Measurements from ENCODE around the gene KLHL33. TPM values are rescaled to one million over a fixed set of nuclear protein-coding genes. Genes with fewer than 3 reads are reported as not detected.
"Not testable (repeated sequence)": the region's sequence is repeated elsewhere in the genome, so short reads cannot be mapped to it uniquely, and the experiment has no call there.

KLHL33 gene
- polyA plus RNA-seq, 3 donors: 0.04 TPM; not detected in 2

DNA sequence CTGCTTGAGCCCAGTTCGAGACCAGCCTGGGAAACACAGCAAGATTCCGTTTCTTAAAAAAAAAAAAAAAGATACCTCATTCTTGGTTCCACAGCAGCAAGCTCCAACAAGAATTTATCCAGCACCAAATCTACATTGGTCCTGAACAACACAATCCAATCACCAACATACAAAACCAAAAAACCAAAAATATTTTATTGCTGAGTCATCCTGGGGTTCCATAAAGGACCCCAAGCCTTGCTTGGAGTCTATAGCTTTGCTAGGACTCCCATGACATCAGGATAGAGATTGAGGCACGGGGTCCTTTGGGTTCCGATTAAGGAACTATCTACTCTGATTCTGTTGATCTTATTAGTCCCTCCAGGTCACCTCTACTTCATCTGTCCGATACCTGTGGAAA, 10.9 kb upstream of the KLHL33 start:
- peaks cover 61 to 69% of the 10 kb centered on the region in 2 donors for H3K36me3 ChIP-seq (replicated peaks in 1 of 2; ENCODE audit: control insufficient read depth in 1 of 2, insufficient read depth in 2 of 2, low read length in 2 of 2)
- H3K79me2 ChIP-seq (ENCODE audit: insufficient read depth, low read length): peaks cover 2% of the 10 kb centered on the region
- H3K36me3 Mint-ChIP-seq: peaks cover 9 to 30% of the 10 kb centered on the region in 2 donors
- H4K20me1 ChIP-seq (ENCODE audit: insufficient read depth, low read length): no peaks in the 10 kb centered on the region
- H3K27me3 Mint-ChIP-seq (ENCODE audit: low read depth in 3 of 3): peaks cover 0 to 1% (median 0%) of the 10 kb centered on the region in 3 donors
- DNase-seq: no peak
- no peaks in the 10 kb centered on the region for H3K9me3 Mint-ChIP-seq
- H3K9ac ChIP-seq (ENCODE audit: insufficient read depth, low read length, poor library complexity, severe bottlenecking): no peak overlapping the region
- no peak overlapping the region for H3K4me3 Mint-ChIP-seq
- no peak overlapping the region for H3K4me3 ChIP-seq (replicated peaks in 1 of 3; ENCODE audit: low read depth in 2 of 3, low read length in 3 of 3)
- WGBS (ENCODE audit: insufficient coverage): 100% methylated on average over 2 of the region's 5 CpGs
- H3K4me1 Mint-ChIP-seq: peaks cover 9% of the 10 kb centered on the region
- H3K27ac Mint-ChIP-seq: no peak overlapping the region
- TF ChIP-seq, protein P1, sequence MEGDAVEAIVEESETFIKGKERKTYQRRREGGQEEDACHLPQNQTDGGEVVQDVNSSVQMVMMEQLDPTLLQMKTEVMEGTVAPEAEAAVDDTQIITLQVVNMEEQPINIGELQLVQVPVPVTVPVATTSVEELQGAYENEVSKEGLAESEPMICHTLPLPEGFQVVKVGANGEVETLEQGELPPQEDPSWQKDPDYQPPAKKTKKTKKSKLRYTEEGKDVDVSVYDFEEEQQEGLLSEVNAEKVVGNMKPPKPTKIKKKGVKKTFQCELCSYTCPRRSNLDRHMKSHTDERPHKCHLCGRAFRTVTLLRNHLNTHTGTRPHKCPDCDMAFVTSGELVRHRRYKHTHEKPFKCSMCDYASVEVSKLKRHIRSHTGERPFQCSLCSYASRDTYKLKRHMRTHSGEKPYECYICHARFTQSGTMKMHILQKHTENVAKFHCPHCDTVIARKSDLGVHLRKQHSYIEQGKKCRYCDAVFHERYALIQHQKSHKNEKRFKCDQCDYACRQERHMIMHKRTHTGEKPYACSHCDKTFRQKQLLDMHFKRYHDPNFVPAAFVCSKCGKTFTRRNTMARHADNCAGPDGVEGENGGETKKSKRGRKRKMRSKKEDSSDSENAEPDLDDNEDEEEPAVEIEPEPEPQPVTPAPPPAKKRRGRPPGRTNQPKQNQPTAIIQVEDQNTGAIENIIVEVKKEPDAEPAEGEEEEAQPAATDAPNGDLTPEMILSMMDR (IDR thresholded peaks at IDR 0.05): no peak
- peaks cover 16% of the 10 kb centered on the region in 2 donors for H3K4me1 ChIP-seq (ENCODE audit: control insufficient read depth in 1 of 2, insufficient read depth in 2 of 2, low read length in 2 of 2)
- no peaks in the 10 kb centered on the region for H3K9me3 ChIP-seq (replicated peaks in 1 of 2; ENCODE audit: control insufficient read depth in 1 of 2, insufficient read depth in 1 of 2, low read length in 2 of 2)
- H3K27ac ChIP-seq (ENCODE audit: low read depth in 1 of 2, low read length in 2 of 2): no peak overlapping the region
- intact Hi-C loops (cut with micrococcal nuclease): no loop called here
- H2AFZ ChIP-seq (ENCODE audit: insufficient read depth, low read depth, low read length, poor library complexity, severe bottlenecking): no peak overlapping the region
- no peaks in the 10 kb centered on the region for H3K27me3 ChIP-seq (ENCODE audit: control insufficient read depth in 2 of 2, insufficient read depth in 2 of 2, low read length in 2 of 2)
- no peak overlapping the region for H3K4me2 ChIP-seq (replicated peaks; ENCODE audit: extremely low read depth, low read length, poor library complexity, severe bottlenecking)

GRCh38 chr14:20443650-20444049, 7.7 kb upstream of the KLHL33 start:
- H3K4me3 Mint-ChIP-seq; H3K4me2 ChIP-seq (replicated peaks; ENCODE audit: extremely low read depth, low read length, poor library complexity, severe bottlenecking); H4K20me1 ChIP-seq (ENCODE audit: insufficient read depth, low read length); H3K27me3 Mint-ChIP-seq (ENCODE audit: low read depth in 3 of 3); H3K27me3 ChIP-seq (ENCODE audit: control insufficient read depth in 2 of 2, insufficient read depth in 2 of 2, low read length in 2 of 2); DNase-seq; H3K9ac ChIP-seq (ENCODE audit: insufficient read depth, low read length, poor library complexity, severe bottlenecking); H3K9me3 ChIP-seq (replicated peaks in 1 of 2; ENCODE audit: control insufficient read depth in 1 of 2, insufficient read depth in 1 of 2, low read length in 2 of 2); H3K9me3 Mint-ChIP-seq; H3K4me3 ChIP-seq (replicated peaks in 1 of 3; ENCODE audit: low read depth in 2 of 3, low read length in 3 of 3); H3K79me2 ChIP-seq (ENCODE audit: insufficient read depth, low read length); H3K27ac Mint-ChIP-seq; H3K36me3 Mint-ChIP-seq; intact Hi-C loops (cut with micrococcal nuclease); H3K27ac ChIP-seq (ENCODE audit: low read depth in 1 of 2, low read length in 2 of 2); H2AFZ ChIP-seq (ENCODE audit: insufficient read depth, low read depth, low read length, poor library complexity, severe bottlenecking): not testable (repeated sequence)
- H3K4me1 Mint-ChIP-seq: peaks cover 37% of the 10 kb centered on the region
- peaks cover 31 to 39% of the 10 kb centered on the region in 2 donors for H3K36me3 ChIP-seq (replicated peaks in 1 of 2; ENCODE audit: control insufficient read depth in 1 of 2, insufficient read depth in 2 of 2, low read length in 2 of 2)
- no CpG with 5 or more reads among the region's 4 CpGs for WGBS (ENCODE audit: insufficient coverage)
- peaks cover 34 to 39% of the 10 kb centered on the region in 2 donors for H3K4me1 ChIP-seq (ENCODE audit: control insufficient read depth in 1 of 2, insufficient read depth in 2 of 2, low read length in 2 of 2)
